Calu3 (cell line): ENCODE results near the gene CEP55. TPM values are rescaled to one million over a fixed set of nuclear protein-coding genes. Genes with fewer than 3 reads are reported as not detected.

Experiments used
- BruUV-seq: library from RNA; stranded (reverse); fragments of 400-500 nt; replicated peaks from 2 replicates; lab custom pipeline; 2021; lab: Mats Ljungman, UMichigan
- CTCF ChIA-PET: fragments of 300-600 bp; sonication (Branson Sonifier 250); formaldehyde crosslinking; loops from one replicate; lab custom pipeline; 2022; ENCODE audit warnings: antibody characterized with exemption; lab: Charles Lee
- DNase-seq: peaks from one replicate; pipeline ENCODE4 v3.0.0; 2022
- H3K27ac Mint-ChIP-seq: one replicate; pipeline ENCODE4 v1.8.0; 2022; ENCODE audit warnings: mixed read lengths; ENCODE audit not compliant: unreplicated experiment
- H3K27me3 Mint-ChIP-seq: one replicate; pipeline ENCODE4 v1.8.0; 2022; ENCODE audit warnings: mixed read lengths; ENCODE audit not compliant: unreplicated experiment
- H3K36me3 Mint-ChIP-seq: one replicate; pipeline ENCODE4 v1.8.0; 2022; ENCODE audit warnings: mild to moderate bottlenecking, moderate library complexity, mixed read lengths; ENCODE audit not compliant: insufficient read depth, unreplicated experiment
- H3K4me1 Mint-ChIP-seq: one replicate; pipeline ENCODE4 v1.8.0; 2022; ENCODE audit warnings: mild to moderate bottlenecking, low read depth, mixed read lengths; ENCODE audit not compliant: unreplicated experiment
- H3K4me3 Mint-ChIP-seq: one replicate; pipeline ENCODE4 v1.8.0; 2022; ENCODE audit warnings: mild to moderate bottlenecking, low read depth, moderate library complexity, mixed read lengths; ENCODE audit not compliant: unreplicated experiment
- H3K9me3 Mint-ChIP-seq: one replicate; pipeline ENCODE4 v1.8.0; 2022; ENCODE audit warnings: low read depth, mixed read lengths; ENCODE audit not compliant: unreplicated experiment
- CTCF ChIP-seq: fragments of 200-600 bp; IDR thresholded peaks from one replicate; pipeline ENCODE4 v1.8.0; 2022; ENCODE audit warnings: antibody characterized with exemption; ENCODE audit not compliant: unreplicated experiment
- intact Hi-C: fragments of 100-400 bp; cut with micrococcal nuclease; formaldehyde crosslinking; loops from one replicate; pipeline ENCODE4 v1.10.0; 2022; ENCODE audit not compliant: unreplicated experiment
- total RNA-seq: library from RNA; stranded (reverse); gene quantifications from 2 replicates; pipeline ENCODE4 v1.2.3, GENCODE V29; 2022

CEP55 gene
- total RNA-seq, 1 experiment from 2014 or later: 52.2 TPM

GRCh38 chr10:93491602-93492121 is 4.8 kb upstream of the CEP55 start:
- BruUV-seq: no TSS peak
- no peaks in the 10 kb centered on the region for H3K4me1 Mint-ChIP-seq
- no peak overlapping the region for H3K4me3 Mint-ChIP-seq
- DNase-seq: no peak
- CTCF ChIA-PET: no interaction called here
- H3K27ac Mint-ChIP-seq: no peak overlapping the region
- peaks cover 13% of the 10 kb centered on the region for H3K36me3 Mint-ChIP-seq
- H3K9me3 Mint-ChIP-seq: no peaks in the 10 kb centered on the region
- TF ChIP-seq CTCF: no peak
- intact Hi-C loops: no loop called here
- no peaks in the 10 kb centered on the region for H3K27me3 Mint-ChIP-seq

- no peak overlapping the region for H3K4me3 Mint-ChIP-seq
- H3K27ac Mint-ChIP-seq: no peak overlapping the region
These were observed 3.2 kb upstream of the CEP55 start for GRCh38 chr10:93493162-93493561.

GRCh38 chr10:93494494-93494893 is 1.9 kb upstream of the CEP55 start:
- no peak for DNase-seq
- H3K4me1 Mint-ChIP-seq: peaks cover 13% of the 10 kb centered on the region
- CTCF ChIA-PET: no interaction called here
- no TSS peak for BruUV-seq
- intact Hi-C loops: no loop called here
- peaks cover 29% of the 10 kb centered on the region for H3K36me3 Mint-ChIP-seq
- no peak overlapping the region for H3K27ac Mint-ChIP-seq
- no peaks in the 10 kb centered on the region for H3K9me3 Mint-ChIP-seq
- no peak for TF ChIP-seq CTCF
- H3K27me3 Mint-ChIP-seq: no peaks in the 10 kb centered on the region
- no peak overlapping the region for H3K4me3 Mint-ChIP-seq

More at GRCh38 chr10:93493162-93493561, 3.2 kb upstream of the CEP55 start:
- peaks cover 28% of the 10 kb centered on the region for H3K36me3 Mint-ChIP-seq
- TF ChIP-seq CTCF: no peak
- H3K9me3 Mint-ChIP-seq: no peaks in the 10 kb centered on the region
- H3K27me3 Mint-ChIP-seq: no peaks in the 10 kb centered on the region
- intact Hi-C loops: no loop called here
- H3K4me1 Mint-ChIP-seq: peaks cover under 1% of the 10 kb centered on the region
- CTCF ChIA-PET: no interaction called here
- BruUV-seq: no TSS peak
- DNase-seq: no peak

- Mint-ChIP-seq H3K36me3 (peaks cover 33% of the 10 kb centered on the region), H3K9me3 (no peaks in the 10 kb centered on the region), H3K4me1 (peaks cover 21% of the 10 kb centered on the region), H3K4me3 (peak overlapping the region; percentile 79), H3K27ac (peak overlapping the region; percentile 86), H3K27me3 (no peaks in the 10 kb centered on the region)
- no peak for TF ChIP-seq CTCF
- CTCF ChIA-PET: no interaction called here
- DNase-seq: no peak
- intact Hi-C loops: no loop called here
- BruUV-seq: TSS peak; percentile 85
These were observed 624 bp upstream of the CEP55 start for GRCh38 chr10:93495654-93496321.
